Measurements from ENCODE around the gene LINGO3.
"Not testable (repeated sequence)": the region's sequence is repeated elsewhere in the genome, so short reads cannot be mapped to it uniquely, and the experiment has no call there.

Gene LINGO3

GRCh38 chr19:2281265-2282061 lies 26.5 kb downstream of the LINGO3 start:
- DNase-seq (ENCODE audit: low spot score), result not testable (repeated sequence)

- DNase-seq (ENCODE audit: low spot score), result no peak
Observed at GRCh38 chr19:2280633-2281264, 27.2 kb downstream of the LINGO3 start.

- DNase-seq (ENCODE audit: low spot score), result no peak
Observed at GRCh38 chr19:2278459-2279158, 29.3 kb downstream of the LINGO3 start.

GRCh38 chr19:2277138-2277537 lies 30.8 kb downstream of the LINGO3 start:
- DNase-seq (ENCODE audit: low spot score), result no peak

- DNase-seq (ENCODE audit: low spot score), result no peak
Observed at GRCh38 chr19:2276429-2276986, 31.4 kb downstream of the LINGO3 start.

- DNase-seq (ENCODE audit: low spot score), result no peak
Observed at GRCh38 chr19:2275588-2276428, 32.1 kb downstream of the LINGO3 start.

- peak; percentile 79 for DNase-seq (ENCODE audit: low spot score)
Observed at GRCh38 chr19:2274931-2275535, 32.9 kb downstream of the LINGO3 start.

GRCh38 chr19:2274185-2274711 lies 33.7 kb downstream of the LINGO3 start:
- DNase-seq (ENCODE audit: low spot score), result no peak

GRCh38 chr19:2273356-2274184 lies 34.4 kb downstream of the LINGO3 start:
- DNase-seq (ENCODE audit: low spot score), result peak; percentile 80

GRCh38 chr19:2271234-2272103 lies 36.5 kb downstream of the LINGO3 start:
- DNase-seq (ENCODE audit: low spot score), result peak; percentile 83

- DNase-seq (ENCODE audit: low spot score), result peak; percentile 93
Observed at GRCh38 chr19:2270423-2271233, 37.3 kb downstream of the LINGO3 start.

- no peak for DNase-seq (ENCODE audit: low spot score)
Observed at GRCh38 chr19:2270157-2270422, 37.9 kb downstream of the LINGO3 start.

- DNase-seq (ENCODE audit: low spot score), result peak; percentile 100
Observed at GRCh38 chr19:2269244-2270156, 38.5 kb downstream of the LINGO3 start.

GRCh38 chr19:2268861-2269243 lies 39.1 kb downstream of the LINGO3 start:
- DNase-seq (ENCODE audit: low spot score), result no peak

- DNase-seq (ENCODE audit: low spot score), result no peak
Observed at GRCh38 chr19:2268480-2268830, 39.5 kb downstream of the LINGO3 start.

GRCh38 chr19:2266183-2266993 lies 41.6 kb downstream of the LINGO3 start:
- peak; percentile 66 for DNase-seq (ENCODE audit: low spot score)
